B cell (primary cell): ENCODE measurements around the gene C16orf86. TPM values are rescaled to one million over a fixed set of nuclear protein-coding genes. Genes with fewer than 3 reads are reported as not detected.

Source experiments
- ATAC-seq: fragments of 200-7000 bp; cut with Tn5 transposase; one replicate; pipeline ENCODE4 v1.10.0; 2021; ENCODE audit warnings: low read depth, mild to moderate bottlenecking, moderate number of reproducible peaks, moderate library complexity
- CTCF ChIA-PET: fragments of 350-600 bp; sonication (Branson Sonifier 250); formaldehyde crosslinking; loops from one replicate; lab custom pipeline; 2021; ENCODE audit warnings: antibody characterized with exemption, inconsistent platforms; lab: Charles Lee
- POLR2A ChIA-PET: fragments of 350-600 bp; sonication (Branson Sonifier 250); formaldehyde crosslinking; loops from one replicate; lab custom pipeline; 2021; ENCODE audit warnings: antibody characterized with exemption; lab: Charles Lee
- DNase-seq: peaks from one replicate; pipeline ENCODE4 v3.0.0; 2013
- H2AFZ ChIP-seq: 2 replicates; pipeline ENCODE4 v1.6.1; 2012; ENCODE audit warnings: mild to moderate bottlenecking, low read depth, low read length; ENCODE audit not compliant: insufficient read depth, poor library complexity, severe bottlenecking
- H3K27ac ChIP-seq, 2 donors: 1 replicate in 1 of 2; 2 replicates in 1 of 2; pipeline ENCODE4 v1.5.1; 2012 to 2013; ENCODE audit warnings: low read length in 2 of 2, mild to moderate bottlenecking in 2 of 2, moderate library complexity in 1 of 2
- H3K27me3 ChIP-seq, 4 experiments: fragments of 200-600 bp in 1 of 4; sonication (generic) in 1 of 4; replicated peaks in 1 of 4; 1 replicate in 2 of 4; 2 replicates in 2 of 4; pipeline versions ENCODE4 v1.6.1 to v1.7.0; 2013 to 2016; ENCODE audit warnings: low read length in 3 of 4, mild to moderate bottlenecking in 2 of 4, mixed read lengths in 1 of 4, moderate library complexity in 1 of 4; ENCODE audit not compliant: insufficient read depth in 4 of 4, control insufficient read depth in 3 of 4; ENCODE audit errors: control extremely low read depth in 1 of 4
- H3K36me3 ChIP-seq, 2 experiments: replicated peaks in 1 of 2; 1 replicate in 1 of 2; 2 replicates in 1 of 2; pipeline versions ENCODE4 v1.6.1 to v1.7.1; 2013; ENCODE audit warnings: low read length in 1 of 2; ENCODE audit not compliant: insufficient read depth in 2 of 2, control insufficient read depth in 1 of 2; ENCODE audit errors: control extremely low read depth in 1 of 2, extremely low read depth in 1 of 2
- H3K4me1 ChIP-seq, 2 donors: fragments of 200-600 bp in 1 of 2; sonication (generic) in 1 of 2; 1 replicate in 1 of 2; 2 replicates in 1 of 2; pipeline versions ENCODE4 v1.5.1 to v1.6.1; 2013 to 2017; ENCODE audit warnings: low read length in 2 of 2; ENCODE audit not compliant: control insufficient read depth in 2 of 2, insufficient read depth in 2 of 2
- H3K4me2 ChIP-seq: replicated peaks from 2 replicates; pipeline ENCODE3; 2012; ENCODE audit warnings: mild to moderate bottlenecking, low read depth, low read length; ENCODE audit not compliant: poor library complexity, severe bottlenecking
- H3K4me3 ChIP-seq, 5 experiments: fragments of 200-600 bp in 1 of 5; sonication (generic) in 1 of 5; 1 replicate in 3 of 5; 2 replicates in 2 of 5; pipeline versions ENCODE4 v1.5.1 to v1.7.0; 2011 to 2016; ENCODE audit warnings: low read length in 4 of 5, mild to moderate bottlenecking in 4 of 5, low read depth in 2 of 5, control low read depth in 1 of 5, moderate library complexity in 1 of 5; ENCODE audit not compliant: insufficient read depth in 1 of 5; ENCODE audit errors: control extremely low read depth in 1 of 5, extremely low read depth in 1 of 5
- H3K79me2 ChIP-seq: fragments of 200-600 bp; sonication (generic); one replicate; pipeline ENCODE4 v1.6.0; 2016; ENCODE audit warnings: low read length; ENCODE audit not compliant: control insufficient read depth, insufficient read depth
- H3K9ac ChIP-seq: fragments of 200-600 bp; sonication (generic); 2 replicates; pipeline ENCODE4 v1.6.1; 2017; ENCODE audit warnings: mild to moderate bottlenecking, low read length, moderate library complexity
- H3K9me3 ChIP-seq, 3 donors: one replicate each; pipeline versions ENCODE4 v1.6.1 to v1.7.1; 2013; ENCODE audit warnings: low read length in 2 of 3; ENCODE audit not compliant: control insufficient read depth in 2 of 3, insufficient read depth in 1 of 3; ENCODE audit errors: control extremely low read depth in 1 of 3
- H4K20me1 ChIP-seq: 2 replicates; pipeline ENCODE4 v1.6.0; 2012; ENCODE audit warnings: mild to moderate bottlenecking, low read length; ENCODE audit not compliant: insufficient read depth, control insufficient read depth, poor library complexity, severe bottlenecking
- H3K27ac Mint-ChIP-seq: one replicate; pipeline ENCODE4 v1.8.0; 2021; ENCODE audit warnings: mixed read lengths
- H3K27me3 Mint-ChIP-seq: one replicate; pipeline ENCODE4 v1.8.0; 2021; ENCODE audit warnings: mixed read lengths
- H3K4me1 Mint-ChIP-seq: one replicate; pipeline ENCODE4 v1.8.0; 2021; ENCODE audit warnings: mixed read lengths
- H3K4me3 Mint-ChIP-seq: one replicate; pipeline ENCODE4 v1.8.0; 2021; ENCODE audit warnings: mixed read lengths
- H3K9me3 Mint-ChIP-seq: one replicate; pipeline ENCODE4 v1.8.0; 2022; ENCODE audit warnings: mixed read lengths; ENCODE audit not compliant: insufficient read depth
- CTCF ChIP-seq: fragments of 200-600 bp; IDR thresholded peaks from one replicate; pipeline ENCODE4 v1.8.0; 2022; ENCODE audit warnings: antibody characterized with exemption, mild to moderate bottlenecking
- EZH2 ChIP-seq: IDR thresholded peaks from 2 replicates; pipeline ENCODE4 v1.6.1; 2012; ENCODE audit warnings: borderline replicate concordance, low read depth, mild to moderate bottlenecking, moderate library complexity, low read length; ENCODE audit not compliant: insufficient read depth, poor library complexity, severe bottlenecking
- WGBS: methylation state at CpG from one replicate; pipeline ENCODE4 v1.1.5; 2013; ENCODE audit warnings: missing lambda C conversion rate; ENCODE audit not compliant: insufficient coverage; 5-methylcytosine and 5-hydroxymethylcytosine counted together
- intact Hi-C: fragments of 100-400 bp; cut with micrococcal nuclease; formaldehyde crosslinking; loops from one replicate; pipeline ENCODE4 v1.10.0; 2022
- polyA plus RNA-seq: library from polyadenylated mRNA; depleted of rRNA; stranded (reverse); fragments of >200 nt; gene quantifications from 2 replicates; pipeline ENCODE4 v1.2.3, GENCODE V29; 2012
- total RNA-seq, 2 donors: library from RNA; stranded (reverse); fragments of 120-200 nt in 1 of 2; gene quantifications; 1 replicate in 1 of 2; 2 replicates in 1 of 2; pipeline versions ENCODE4 v1.2.3 to v1.2.4, GENCODE V29; 2013 to 2022

Gene C16orf86
- total and polyA plus RNA-seq, 2 donors (not counting 1 experiment from before 2014, with no cell fraction given): 9.9 to 18.0 TPM

DNA sequence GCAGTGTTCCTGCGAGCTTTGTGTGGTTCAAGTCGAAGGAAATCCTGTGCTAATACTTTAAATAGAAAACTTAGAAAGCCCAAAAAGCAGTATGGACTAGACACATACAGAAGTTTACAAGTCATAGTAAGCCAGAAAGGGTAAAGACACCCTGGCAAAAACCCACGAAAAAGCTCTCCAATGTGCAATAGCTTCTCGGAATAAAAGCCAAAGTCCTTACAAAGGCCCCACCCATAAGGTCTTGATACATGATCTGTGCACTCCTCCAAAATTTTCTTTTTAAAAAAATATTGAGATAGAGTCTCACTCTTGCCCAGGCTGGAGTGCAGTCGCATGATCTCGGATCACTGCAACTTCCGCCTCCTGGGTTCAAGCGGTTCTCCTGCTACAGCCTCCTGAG, 10.3 kb downstream of the C16orf86 start:
- CTCF ChIA-PET: interaction anchor here (0.9 to 1.7 kb wide), 6 partner anchors 130 to 364 kb away, joined by 3 to 5 read pairs (median 3); partner anchors contain the start of genes NRN1L and TSNAXIP1
- H3K27me3 Mint-ChIP-seq: no peaks in the 10 kb centered on the region
- intact Hi-C loops: no loop called here

DNA sequence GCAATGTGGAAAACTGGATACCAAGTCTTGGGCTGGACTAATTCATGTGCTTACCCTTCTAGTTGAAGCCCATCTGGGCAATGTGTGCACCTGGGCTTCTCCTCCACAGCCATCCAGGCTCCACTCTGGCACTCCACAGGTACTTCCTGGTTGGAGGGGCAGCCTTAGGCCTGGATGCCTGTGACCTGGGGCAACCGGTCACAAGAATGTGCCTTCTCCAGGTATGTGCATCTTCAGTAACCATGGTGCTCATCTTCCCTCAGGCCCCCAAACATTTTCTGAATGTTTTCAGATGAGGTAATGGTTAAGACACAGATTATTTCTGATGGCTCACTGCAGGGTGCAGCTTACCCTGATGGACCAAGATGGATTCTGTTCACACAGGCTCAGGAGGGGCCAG, 11.1 kb downstream of the C16orf86 start:
- ATAC-seq: no peak
- peaks cover 17% of the 10 kb centered on the region for H3K4me1 Mint-ChIP-seq
- Histone ChIP-seq H3K4me2 (no peak overlapping the region), H3K9ac (no peak overlapping the region), H3K4me3 (no peak overlapping the region), H3K27me3 (no peaks in the 10 kb centered on the region), H3K4me1 (peaks cover 7 to 12% of the 10 kb centered on the region in 2 donors), H3K79me2 (no peaks in the 10 kb centered on the region), H2AFZ (no peak overlapping the region), H3K36me3 (peaks cover 0 to 4% of the 10 kb centered on the region in 2 experiments), H4K20me1 (no peaks in the 10 kb centered on the region), H3K9me3 (no peaks in the 10 kb centered on the region), H3K27ac (no peak overlapping the region)
- no peak for DNase-seq
- no peaks in the 10 kb centered on the region for H3K9me3 Mint-ChIP-seq
- CTCF ChIA-PET: interaction anchor here (1.0 to 1.4 kb wide), 2 partner anchors 139 to 160 kb away, joined by 3 to 4 read pairs; no protein-coding TSS in a partner anchor
- H3K27ac Mint-ChIP-seq: no peak overlapping the region
- intact Hi-C loops: no loop called here
- POLR2A ChIA-PET: no interaction called here
- H3K4me3 Mint-ChIP-seq: no peak overlapping the region
- no peak for TF ChIP-seq EZH2
- no peak for TF ChIP-seq CTCF
- no peaks in the 10 kb centered on the region for H3K27me3 Mint-ChIP-seq
- WGBS: no CpG with 5 or more reads among the region's 1 CpG

More for the DNA sequence above, 10.3 kb downstream of the C16orf86 start:
- Histone ChIP-seq H3K36me3 (no peaks in the 10 kb centered on the region), H3K27ac (no peak overlapping the region), H3K79me2 (no peaks in the 10 kb centered on the region), H3K4me3 (no peak overlapping the region), H3K4me1 (peaks cover 7 to 17% of the 10 kb centered on the region in 2 donors), H3K9me3 (no peaks in the 10 kb centered on the region), H3K4me2 (no peak overlapping the region), H3K27me3 (no peaks in the 10 kb centered on the region), H2AFZ (no peak overlapping the region), H3K9ac (no peak overlapping the region), H4K20me1 (no peaks in the 10 kb centered on the region)
- no peak overlapping the region for H3K27ac Mint-ChIP-seq
- DNase-seq (no peak), ATAC-seq (no peak)
- WGBS: 78% methylated on average over 4 of the region's 8 CpGs
- no peaks in the 10 kb centered on the region for H3K9me3 Mint-ChIP-seq
- no peak overlapping the region for H3K4me3 Mint-ChIP-seq
- POLR2A ChIA-PET: no interaction called here
- TF ChIP-seq EZH2 (no peak), CTCF (no peak)
- H3K4me1 Mint-ChIP-seq: peaks cover 21% of the 10 kb centered on the region
